Mesenchymal stem cell (in vitro differentiated cells and primary cell): Measurements from ENCODE around the gene NAGS. TPM values are rescaled to one million over a fixed set of nuclear protein-coding genes. Genes with fewer than 3 reads are reported as not detected.

Experiments used
- small RNA-seq: library from polyadenylated mRNA; stranded (forward); fragments of <200 nt; extraction: miRNeasy Mini kit (QIAGEN cat#:217004); gene quantifications from one replicate; pipeline ENCODE3, GENCODE V24; 2013; ENCODE audit warnings: low read depth

The NAGS gene

Small RNA genes within 50 kb of the gene (small RNA-seq; reads per million reads assigned to genes)
- not detected for gene RF00012
